CD4-positive, alpha-beta T cell (primary cell): ENCODE measurements around the gene APLP1. TPM values are rescaled to one million over a fixed set of nuclear protein-coding genes. Genes with fewer than 3 reads are reported as not detected.

Experiments used
- ATAC-seq: fragments of 200-7000 bp; cut with Tn5 transposase; one replicate; pipeline ENCODE4 v1.10.0; 2022; ENCODE audit warnings: mild to moderate bottlenecking; ENCODE audit not compliant: poor library complexity
- CTCF ChIA-PET: fragments of 350-600 bp; sonication (Branson Sonifier 250); formaldehyde crosslinking; loops from one replicate; lab custom pipeline; 2021; ENCODE audit warnings: antibody characterized with exemption, inconsistent platforms; lab: Charles Lee
- POLR2A ChIA-PET: fragments of 350-600 bp; sonication (Branson Sonifier 250); formaldehyde crosslinking; loops from one replicate; lab custom pipeline; 2021; ENCODE audit warnings: antibody characterized with exemption, inconsistent platforms; lab: Charles Lee
- DNase-seq, 14 experiments: peaks; one replicate each; pipeline ENCODE4 v3.0.0-alpha.2; 2013 to 2020; ENCODE audit warnings: mixed read lengths in 2 of 14
- H3K27ac ChIP-seq, 2 donors: one replicate each; pipeline versions ENCODE4 v1.5.1 to v1.7.0; 2013; ENCODE audit warnings: low read length in 2 of 2, low read depth in 1 of 2, mild to moderate bottlenecking in 1 of 2
- H3K27me3 ChIP-seq, 2 experiments: 1 replicate in 1 of 2; 2 replicates in 1 of 2; pipeline versions ENCODE4 v1.6.1 to v1.7.0; 2013; ENCODE audit warnings: low read length in 2 of 2, control low read depth in 1 of 2, mild to moderate bottlenecking in 1 of 2, moderate library complexity in 1 of 2; ENCODE audit not compliant: insufficient read depth in 2 of 2, control insufficient read depth in 1 of 2
- H3K36me3 ChIP-seq: one replicate; pipeline ENCODE4 v1.6.1; 2013; ENCODE audit warnings: low read length, control low read depth; ENCODE audit not compliant: insufficient read depth
- H3K4me1 ChIP-seq: one replicate; pipeline ENCODE4 v1.6.1; 2013; ENCODE audit warnings: low read length, control low read depth; ENCODE audit not compliant: insufficient read depth
- H3K4me3 ChIP-seq: one replicate; pipeline ENCODE4 v1.5.1; 2013; ENCODE audit warnings: mild to moderate bottlenecking, low read length, moderate library complexity
- H3K9me3 ChIP-seq, 2 experiments: 1 replicate in 1 of 2; 2 replicates in 1 of 2; pipeline versions ENCODE4 v1.6.1 to v1.7.0; 2013; ENCODE audit warnings: low read length in 2 of 2, mild to moderate bottlenecking in 2 of 2, control low read depth in 1 of 2, moderate library complexity in 1 of 2; ENCODE audit not compliant: control insufficient read depth in 1 of 2, insufficient read depth in 1 of 2
- H3K27ac Mint-ChIP-seq: one replicate; pipeline ENCODE4 v1.8.0; 2020; ENCODE audit warnings: mixed read lengths
- H3K27me3 Mint-ChIP-seq: one replicate; pipeline ENCODE4 v1.8.0; 2021; ENCODE audit warnings: mixed read lengths
- H3K36me3 Mint-ChIP-seq: one replicate; pipeline ENCODE4 v1.8.0; 2021; ENCODE audit warnings: low read depth, mixed read lengths
- H3K4me1 Mint-ChIP-seq: one replicate; pipeline ENCODE4 v1.8.0; 2021; ENCODE audit warnings: low read depth, mixed read lengths
- H3K4me3 Mint-ChIP-seq: one replicate; pipeline ENCODE4 v1.8.0; 2020; ENCODE audit warnings: mild to moderate bottlenecking, mixed read lengths
- H3K9me3 Mint-ChIP-seq: one replicate; pipeline ENCODE4 v1.8.0; 2020; ENCODE audit warnings: mixed read lengths
- intact Hi-C, 2 experiments: fragments of 100-400 bp; cut with DNase I in 1 of 2; cut with micrococcal nuclease in 1 of 2; formaldehyde crosslinking; loops; one replicate each; pipeline versions ENCODE4 v1.15.1 to v1.9.0; 2023 to 2025; cut with DNase I, micrococcal nuclease
- total RNA-seq, 174 experiments: library from RNA in 2 of 174; stranded (reverse) in 2 of 174; gene quantifications; one replicate each; pipeline ENCODE4 v1.2.3 and lab custom pipeline; 2021 to 2026
- TF ChIP-seq, protein P1 (sequence below): fragments of 200-600 bp; IDR thresholded peaks from one replicate; pipeline ENCODE4 v1.8.0; 2022; ENCODE audit warnings: antibody characterized with exemption, mild to moderate bottlenecking

The APLP1 gene
- total RNA-seq, 2 experiments from 2014 or later: not detected

DNA sequence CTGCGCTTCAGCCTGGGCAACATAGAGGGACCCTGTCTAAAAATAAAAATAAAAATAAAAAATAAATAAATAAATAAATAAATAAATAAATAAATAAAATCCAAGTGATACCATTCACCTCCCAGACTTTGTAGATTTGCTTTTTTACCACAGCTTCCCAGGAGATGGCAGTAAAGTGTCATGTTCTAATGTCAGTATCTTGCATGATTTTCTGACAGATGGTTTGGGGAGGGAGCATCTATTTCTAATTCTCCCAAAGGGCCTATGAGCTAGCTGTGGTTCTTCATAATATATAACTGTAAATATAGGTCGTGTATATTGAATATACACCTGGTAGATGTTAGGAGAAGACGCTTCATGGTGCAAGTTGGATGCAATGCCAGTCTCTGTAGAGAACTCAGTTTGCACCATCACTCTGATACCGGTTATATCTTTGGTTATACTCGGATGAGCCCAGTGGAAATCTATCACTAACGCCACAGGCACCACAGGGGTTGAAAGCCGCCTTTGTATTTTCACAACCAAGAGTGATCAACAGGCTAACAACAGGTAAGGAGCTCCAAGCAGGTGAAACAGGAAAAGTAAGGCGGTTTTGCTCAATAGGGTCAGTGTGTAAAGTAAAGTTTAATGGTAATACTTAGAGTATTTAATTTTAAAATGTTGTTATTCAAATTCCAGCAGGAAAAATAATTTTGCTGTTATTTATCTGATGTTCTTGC lies 13.9 kb downstream of the APLP1 start:
- Histone ChIP-seq H3K4me3 (no peak overlapping the region), H3K36me3 (peaks cover 6% of the 10 kb centered on the region), H3K27me3 (peaks cover 15 to 18% of the 10 kb centered on the region in 2 experiments), H3K4me1 (peaks cover 12% of the 10 kb centered on the region), H3K27ac (no peak overlapping the region), H3K9me3 (peaks cover 0 to 6% of the 10 kb centered on the region in 2 experiments)
- Mint-ChIP-seq H3K36me3 (peaks cover 14% of the 10 kb centered on the region), H3K27me3 (peaks cover 32% of the 10 kb centered on the region), H3K9me3 (no peaks in the 10 kb centered on the region), H3K27ac (no peak overlapping the region), H3K4me1 (peaks cover 14% of the 10 kb centered on the region), H3K4me3 (no peak overlapping the region)
- ChIA-PET POLR2A (interaction anchor here (1.0 to 3.3 kb wide), 7 partner anchors 11 to 71 kb away, joined by 3 to 33 read pairs (median 5); no protein-coding TSS in a partner anchor), CTCF (interaction anchor here (0.8 to 3.4 kb wide), 10 partner anchors 10 to 77 kb away, joined by 3 to 44 read pairs (median 4); partner anchors contain the start of gene NFKBID)
- peak; percentile 87 for ATAC-seq
- intact Hi-C loops: loop anchor here (1.0 to 2.0 kb wide), 4 partner anchors 14 to 189 kb away; no protein-coding TSS in a partner anchor
- peak in 6 of 14 experiments; percentile 27 to 87 (median 72) for DNase-seq
- TF ChIP-seq, protein P1, sequence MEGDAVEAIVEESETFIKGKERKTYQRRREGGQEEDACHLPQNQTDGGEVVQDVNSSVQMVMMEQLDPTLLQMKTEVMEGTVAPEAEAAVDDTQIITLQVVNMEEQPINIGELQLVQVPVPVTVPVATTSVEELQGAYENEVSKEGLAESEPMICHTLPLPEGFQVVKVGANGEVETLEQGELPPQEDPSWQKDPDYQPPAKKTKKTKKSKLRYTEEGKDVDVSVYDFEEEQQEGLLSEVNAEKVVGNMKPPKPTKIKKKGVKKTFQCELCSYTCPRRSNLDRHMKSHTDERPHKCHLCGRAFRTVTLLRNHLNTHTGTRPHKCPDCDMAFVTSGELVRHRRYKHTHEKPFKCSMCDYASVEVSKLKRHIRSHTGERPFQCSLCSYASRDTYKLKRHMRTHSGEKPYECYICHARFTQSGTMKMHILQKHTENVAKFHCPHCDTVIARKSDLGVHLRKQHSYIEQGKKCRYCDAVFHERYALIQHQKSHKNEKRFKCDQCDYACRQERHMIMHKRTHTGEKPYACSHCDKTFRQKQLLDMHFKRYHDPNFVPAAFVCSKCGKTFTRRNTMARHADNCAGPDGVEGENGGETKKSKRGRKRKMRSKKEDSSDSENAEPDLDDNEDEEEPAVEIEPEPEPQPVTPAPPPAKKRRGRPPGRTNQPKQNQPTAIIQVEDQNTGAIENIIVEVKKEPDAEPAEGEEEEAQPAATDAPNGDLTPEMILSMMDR: peak; percentile 77

DNA sequence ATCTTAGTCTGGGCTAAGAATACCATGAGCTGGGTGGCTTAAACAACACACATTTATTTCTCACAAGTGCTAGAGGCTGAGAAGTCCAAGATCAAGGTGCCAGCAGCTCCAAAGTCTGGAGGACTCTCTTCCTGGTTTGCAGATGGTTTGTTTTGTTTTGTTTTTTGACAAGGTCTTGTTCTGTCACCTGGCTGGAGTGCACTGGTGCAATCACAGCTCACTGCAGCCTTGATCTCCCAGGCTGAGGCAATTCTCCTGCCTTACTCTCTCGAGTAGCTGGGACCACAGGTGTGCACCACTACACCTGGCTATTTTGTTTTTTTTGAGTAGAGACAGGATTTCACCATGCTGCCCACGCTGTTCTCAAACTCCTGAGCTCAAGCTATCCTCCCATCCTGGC lies 15.5 kb downstream of the APLP1 start:
- Histone ChIP-seq H3K4me1 (peaks cover 12% of the 10 kb centered on the region), H3K36me3 (peaks cover 19% of the 10 kb centered on the region), H3K27me3 (peaks cover 12 to 15% of the 10 kb centered on the region in 2 experiments), H3K9me3 (peaks cover 0 to 6% of the 10 kb centered on the region in 2 experiments), H3K4me3 (no peak overlapping the region), H3K27ac (no peak overlapping the region)
- intact Hi-C loops: loop anchor here in 1 of 2 experiments (2.0 kb wide), 1 partner anchor 191 kb away; no protein-coding TSS in a partner anchor
- H3K36me3 Mint-ChIP-seq: peaks cover 29% of the 10 kb centered on the region
- DNase-seq (no peak), ATAC-seq (no peak)
- H3K27ac Mint-ChIP-seq: peak overlapping the region; percentile 33
- H3K27me3 Mint-ChIP-seq: peaks cover 17% of the 10 kb centered on the region
- no peaks in the 10 kb centered on the region for H3K9me3 Mint-ChIP-seq
- CTCF ChIA-PET: interaction anchor here (1.7 to 3.4 kb wide), 2 partner anchors 48 to 75 kb away, joined by 5 to 44 read pairs; no protein-coding TSS in a partner anchor
- TF ChIP-seq, protein P1: no peak
- no peak overlapping the region for H3K4me3 Mint-ChIP-seq
- peaks cover 14% of the 10 kb centered on the region for H3K4me1 Mint-ChIP-seq
- POLR2A ChIA-PET: interaction anchor here (0.6 to 3.3 kb wide), 4 partner anchors 15 to 48 kb away, joined by 3 to 33 read pairs (median 4); no protein-coding TSS in a partner anchor

DNA sequence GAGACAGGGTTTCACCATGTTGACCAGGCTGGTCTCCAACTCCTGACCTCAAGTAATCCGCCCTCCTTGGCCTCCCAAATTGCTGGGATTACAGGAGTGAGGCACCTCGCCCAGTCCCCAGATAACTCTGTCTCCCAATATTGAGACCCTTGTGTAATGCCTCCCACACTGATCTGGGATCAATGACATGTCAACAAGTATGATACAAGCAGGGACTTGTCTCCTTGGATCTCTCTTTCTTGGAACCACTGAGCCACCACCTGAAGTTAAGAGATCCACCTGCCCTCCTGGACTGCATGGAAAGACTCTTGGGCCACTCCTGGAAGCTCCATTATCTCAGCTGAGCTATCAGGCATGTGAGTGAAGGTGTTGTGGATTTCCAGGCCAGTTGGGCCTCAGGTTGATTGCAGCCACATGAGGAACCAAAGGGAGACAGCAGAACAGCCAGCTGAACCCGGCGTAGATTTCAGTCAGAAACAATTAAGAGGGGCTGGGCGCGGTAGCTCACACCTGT lies 16.9 kb downstream of the APLP1 start:
- H3K27me3 ChIP-seq: peaks cover 0 to under 1% of the 10 kb centered on the region in 2 experiments
- H3K27ac Mint-ChIP-seq: no peak overlapping the region
- H3K4me3 ChIP-seq: no peak overlapping the region
- no peak overlapping the region for H3K4me3 Mint-ChIP-seq
- CTCF ChIA-PET: no interaction called here
- peaks cover 4% of the 10 kb centered on the region for H3K27me3 Mint-ChIP-seq
- intact Hi-C loops: no loop called here
- H3K9me3 ChIP-seq: no peaks in the 10 kb centered on the region
- TF ChIP-seq, protein P1: no peak
- no peaks in the 10 kb centered on the region for H3K9me3 Mint-ChIP-seq
- POLR2A ChIA-PET: interaction anchor here (0.9 to 1.0 kb wide), 2 partner anchors 27 to 46 kb away, joined by 3 read pairs; no protein-coding TSS in a partner anchor
- peaks cover 9% of the 10 kb centered on the region for H3K4me1 Mint-ChIP-seq
- peaks cover 4% of the 10 kb centered on the region for H3K4me1 ChIP-seq
- DNase-seq (no peak), ATAC-seq (no peak)
- H3K36me3 ChIP-seq: peaks cover 33% of the 10 kb centered on the region
- no peak overlapping the region for H3K27ac ChIP-seq
- H3K36me3 Mint-ChIP-seq: peaks cover 43% of the 10 kb centered on the region
